ENCODE data around the gene SUPT5H.

Gene SUPT5H

GRCh38 chr19:39409208-39410016, 36.0 kb upstream of the SUPT5H start:
- DNase-seq = peak; percentile 94

- DNase-seq = peak; percentile 79
Observed at GRCh38 chr19:39410017-39410830, 35.2 kb upstream of the SUPT5H start.

GRCh38 chr19:39410831-39411080, 34.6 kb upstream of the SUPT5H start:
- DNase-seq = no peak

GRCh38 chr19:39411081-39411831, 34.1 kb upstream of the SUPT5H start:
- no peak for DNase-seq

GRCh38 chr19:39411832-39412099, 33.6 kb upstream of the SUPT5H start:
- peak; percentile 90 for DNase-seq

- peak; percentile 99 for DNase-seq
Observed at GRCh38 chr19:39412100-39412866, 33.1 kb upstream of the SUPT5H start, which contains the start of gene PLEKHG2. Gene PLEKHG2 (plus strand): TSS chr19:39412669. CDS start chr19:39414087, 1,418 bp downstream.

GRCh38 chr19:39412867-39413271, 32.5 kb upstream of the SUPT5H start:
- no peak for DNase-seq

GRCh38 chr19:39413272-39413910, 32.0 kb upstream of the SUPT5H start:
- DNase-seq = peak; percentile 70

GRCh38 chr19:39413911-39414608, 31.3 kb upstream of the SUPT5H start:
- peak; percentile 82 for DNase-seq

- DNase-seq = no peak
Observed at GRCh38 chr19:39415111-39416046, 30.0 kb upstream of the SUPT5H start.

GRCh38 chr19:39416152-39417120, 28.9 kb upstream of the SUPT5H start:
- DNase-seq = no peak

GRCh38 chr19:39417463-39418181, 27.8 kb upstream of the SUPT5H start:
- no peak for DNase-seq

GRCh38 chr19:39419003-39419402, 26.4 kb upstream of the SUPT5H start:
- no peak for DNase-seq

GRCh38 chr19:39420769-39421168, 24.6 kb upstream of the SUPT5H start:
- DNase-seq = no peak

GRCh38 chr19:39422020-39422419, 23.4 kb upstream of the SUPT5H start:
- DNase-seq = no peak

GRCh38 chr19:39423258-39424086, 21.9 kb upstream of the SUPT5H start:
- DNase-seq = no peak

GRCh38 chr19:39424934-39425333, 20.4 kb upstream of the SUPT5H start:
- DNase-seq = no peak

- no peak for DNase-seq
Observed at GRCh38 chr19:39425744-39426143, 19.6 kb upstream of the SUPT5H start.
